ENCODE measurements around the gene ACSBG1. TPM values are rescaled to one million over a fixed set of nuclear protein-coding genes. Genes with fewer than 3 reads are reported as not detected.
A peak's percentile ranks its signal among the peaks of the same experiment; 100 is the strongest.

The ACSBG1 gene
- total RNA-seq, 2 experiments from 2014 or later, result 0.30 to 0.41 TPM

DNA sequence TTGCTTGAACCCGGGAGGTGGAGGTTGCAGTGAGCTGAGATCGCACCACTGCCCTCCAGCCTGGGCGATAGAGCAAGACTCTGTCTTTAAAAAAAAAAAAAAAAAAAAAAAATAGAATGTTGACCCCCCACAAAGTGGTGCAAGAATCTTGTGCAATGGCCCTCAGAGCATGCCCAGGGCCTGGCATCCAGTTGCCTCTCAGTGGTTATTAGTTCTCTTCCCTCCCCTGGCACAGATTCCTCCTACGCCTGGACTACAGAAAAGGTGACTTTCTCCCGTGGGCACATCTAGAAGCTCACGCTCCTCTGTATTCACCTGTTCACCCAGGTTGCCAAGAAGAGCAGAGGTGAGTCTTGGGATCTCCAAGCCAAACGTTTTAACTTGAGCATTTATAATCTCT lies 36.7 kb downstream of the ACSBG1 start:
- TF ChIP-seq, protein P1, sequence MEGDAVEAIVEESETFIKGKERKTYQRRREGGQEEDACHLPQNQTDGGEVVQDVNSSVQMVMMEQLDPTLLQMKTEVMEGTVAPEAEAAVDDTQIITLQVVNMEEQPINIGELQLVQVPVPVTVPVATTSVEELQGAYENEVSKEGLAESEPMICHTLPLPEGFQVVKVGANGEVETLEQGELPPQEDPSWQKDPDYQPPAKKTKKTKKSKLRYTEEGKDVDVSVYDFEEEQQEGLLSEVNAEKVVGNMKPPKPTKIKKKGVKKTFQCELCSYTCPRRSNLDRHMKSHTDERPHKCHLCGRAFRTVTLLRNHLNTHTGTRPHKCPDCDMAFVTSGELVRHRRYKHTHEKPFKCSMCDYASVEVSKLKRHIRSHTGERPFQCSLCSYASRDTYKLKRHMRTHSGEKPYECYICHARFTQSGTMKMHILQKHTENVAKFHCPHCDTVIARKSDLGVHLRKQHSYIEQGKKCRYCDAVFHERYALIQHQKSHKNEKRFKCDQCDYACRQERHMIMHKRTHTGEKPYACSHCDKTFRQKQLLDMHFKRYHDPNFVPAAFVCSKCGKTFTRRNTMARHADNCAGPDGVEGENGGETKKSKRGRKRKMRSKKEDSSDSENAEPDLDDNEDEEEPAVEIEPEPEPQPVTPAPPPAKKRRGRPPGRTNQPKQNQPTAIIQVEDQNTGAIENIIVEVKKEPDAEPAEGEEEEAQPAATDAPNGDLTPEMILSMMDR (conservative IDR thresholded peaks at IDR 0.05; ENCODE audit: low read length), result no peak
- Histone ChIP-seq H2AFZ (ENCODE audit: low read length) (no peak overlapping the region), H3K27ac (ENCODE audit: low read depth, low read length, poor library complexity, severe bottlenecking) (no peak overlapping the region), H3K9me2 (ENCODE audit: insufficient read depth, low read length) (no peaks in the 10 kb centered on the region), H3K9me3 (ENCODE audit: low read length) (no peaks in the 10 kb centered on the region), H3K4me2 (ENCODE audit: low read length) (no peak overlapping the region), H3K36me3 (ENCODE audit: insufficient read depth, low read length) (no peaks in the 10 kb centered on the region), H4K20me1 (ENCODE audit: insufficient read depth, low read length) (no peaks in the 10 kb centered on the region), H3K4me1 (ENCODE audit: insufficient read depth, low read length, poor library complexity, severe bottlenecking) (no peaks in the 10 kb centered on the region), H3K79me2 (ENCODE audit: insufficient read depth, low read depth, low read length) (no peaks in the 10 kb centered on the region), H3K4me3 (ENCODE audit: low read depth, low read length, poor library complexity, severe bottlenecking) (no peak overlapping the region)
- DNase-seq (ENCODE audit: low spot score), result no peak
- CTCF ChIA-PET (ENCODE audit: unreplicated experiment), result no interaction called here
- POLR2A ChIA-PET, result no interaction called here
- intact Hi-C loops (cut with micrococcal nuclease; ENCODE audit: unreplicated experiment), result loop anchor here (10.0 kb wide), 1 partner anchor 193 kb away; no protein-coding TSS in a partner anchor
- no TSS peak for BruUV-seq (replicated peaks)

DNA sequence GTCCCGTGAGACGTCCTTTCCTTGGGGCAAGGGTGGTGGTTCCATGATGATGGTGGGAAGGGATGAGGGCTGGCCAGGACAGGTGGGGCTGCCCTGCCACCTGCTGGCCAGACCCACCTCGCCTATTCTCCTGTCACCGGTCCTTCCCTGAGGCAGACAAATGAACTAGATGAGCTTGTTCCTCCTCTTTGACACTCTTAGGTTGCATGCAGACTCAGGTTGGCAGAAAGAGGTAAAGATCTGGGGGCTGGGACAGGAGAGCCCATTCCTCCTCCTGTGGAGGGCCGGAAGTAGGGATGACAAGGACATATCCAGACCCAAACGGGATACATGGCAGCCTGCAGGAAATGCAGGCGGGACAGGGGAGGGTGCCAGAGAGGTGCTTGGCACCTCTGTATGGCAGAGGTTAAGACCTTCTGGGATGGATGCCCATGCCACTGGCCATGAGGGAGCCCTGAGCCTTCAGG lies 38.6 kb downstream of the ACSBG1 start:
- CTCF ChIA-PET (ENCODE audit: unreplicated experiment), result interaction anchor here (0.6 to 2.3 kb wide), 11 partner anchors 9 to 78 kb away, joined by 3 to 14 read pairs (median 4); partner anchors contain the start of gene CIB2
- no peak overlapping the region for H3K4me2 ChIP-seq (ENCODE audit: low read length)
- POLR2A ChIA-PET, result interaction anchor here (0.6 to 1.0 kb wide), 3 partner anchors 58 to 87 kb away, joined by 3 read pairs; no protein-coding TSS in a partner anchor

DNA sequence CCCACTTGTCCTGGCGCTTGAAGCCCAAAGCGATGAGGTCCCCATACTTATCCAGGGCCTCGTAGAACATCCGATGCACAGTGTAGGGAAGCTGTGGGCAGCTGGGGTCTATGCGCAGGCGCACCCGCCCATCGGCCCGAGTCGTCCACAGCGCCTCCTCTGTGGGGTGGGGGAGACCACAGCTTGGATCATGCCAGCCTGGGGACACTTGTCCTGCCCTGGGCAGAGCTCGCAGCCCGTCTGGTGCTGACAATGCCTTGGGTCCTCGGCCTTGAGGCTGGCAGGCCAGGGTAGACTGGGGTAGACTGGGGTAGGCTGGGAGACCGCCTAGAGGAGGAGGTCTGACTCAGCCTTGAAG lies 39.8 kb downstream of the ACSBG1 start:
- no peak overlapping the region for H2AFZ ChIP-seq (ENCODE audit: low read length)
- intact Hi-C loops (cut with micrococcal nuclease; ENCODE audit: unreplicated experiment), result loop anchor here (10.0 kb wide), 1 partner anchor 190 kb away; no protein-coding TSS in a partner anchor
- no peak overlapping the region for H3K27ac ChIP-seq (ENCODE audit: low read depth, low read length, poor library complexity, severe bottlenecking)
- H3K79me2 ChIP-seq (ENCODE audit: insufficient read depth, low read depth, low read length), result no peaks in the 10 kb centered on the region
- H3K4me2 ChIP-seq (ENCODE audit: low read length), result no peak overlapping the region
- H3K36me3 ChIP-seq (ENCODE audit: insufficient read depth, low read length), result no peaks in the 10 kb centered on the region
- H3K9me2 ChIP-seq (ENCODE audit: insufficient read depth, low read length), result no peaks in the 10 kb centered on the region
- no peaks in the 10 kb centered on the region for H3K9me3 ChIP-seq (ENCODE audit: low read length)
- H3K4me3 ChIP-seq (ENCODE audit: low read depth, low read length, poor library complexity, severe bottlenecking), result no peak overlapping the region
- DNase-seq (ENCODE audit: low spot score), result no peak
- H3K4me1 ChIP-seq (ENCODE audit: insufficient read depth, low read length, poor library complexity, severe bottlenecking), result no peaks in the 10 kb centered on the region
- no TSS peak for BruUV-seq (replicated peaks)
- POLR2A ChIA-PET, result interaction anchor here (0.8 kb wide), 1 partner anchor 25 kb away, joined by 3 read pairs; no protein-coding TSS in a partner anchor
- TF ChIP-seq EZH2phosphoT487 (IDR thresholded peaks at IDR 0.05; ENCODE audit: borderline replicate concordance, low read depth, low read length), result no peak
- TF ChIP-seq, protein P1 (conservative IDR thresholded peaks at IDR 0.05; ENCODE audit: low read length), result no peak
- H4K20me1 ChIP-seq (ENCODE audit: insufficient read depth, low read length), result no peaks in the 10 kb centered on the region
- CTCF ChIA-PET (ENCODE audit: unreplicated experiment), result interaction anchor here (1.0 to 2.3 kb wide), 4 partner anchors 14 to 77 kb away, joined by 3 to 14 read pairs (median 4); partner anchors contain the start of gene CIB2

More for the DNA sequence above, 38.6 kb downstream of the ACSBG1 start:
- H3K4me1 ChIP-seq (ENCODE audit: insufficient read depth, low read length, poor library complexity, severe bottlenecking), result no peaks in the 10 kb centered on the region
- H3K9me3 ChIP-seq (ENCODE audit: low read length), result no peaks in the 10 kb centered on the region
- H3K27ac ChIP-seq (ENCODE audit: low read depth, low read length, poor library complexity, severe bottlenecking), result no peak overlapping the region
- no peaks in the 10 kb centered on the region for H3K36me3 ChIP-seq (ENCODE audit: insufficient read depth, low read length)
- TF ChIP-seq, protein P1 (conservative IDR thresholded peaks at IDR 0.05; ENCODE audit: low read length), result peak; percentile 95
- TF ChIP-seq EZH2phosphoT487 (IDR thresholded peaks at IDR 0.05; ENCODE audit: borderline replicate concordance, low read depth, low read length), result no peak
- no TSS peak for BruUV-seq (replicated peaks)
- H3K79me2 ChIP-seq (ENCODE audit: insufficient read depth, low read depth, low read length), result no peaks in the 10 kb centered on the region
- intact Hi-C loops (cut with micrococcal nuclease; ENCODE audit: unreplicated experiment), result loop anchor here (1.0 to 10.0 kb wide), 6 partner anchors 18 to 235 kb away; partner anchors contain the start of gene CIB2
- no peaks in the 10 kb centered on the region for H3K9me2 ChIP-seq (ENCODE audit: insufficient read depth, low read length)
- H3K4me3 ChIP-seq (ENCODE audit: low read depth, low read length, poor library complexity, severe bottlenecking), result no peak overlapping the region
- H2AFZ ChIP-seq (ENCODE audit: low read length), result no peak overlapping the region
- no peaks in the 10 kb centered on the region for H4K20me1 ChIP-seq (ENCODE audit: insufficient read depth, low read length)
- peak; percentile 65 for DNase-seq (ENCODE audit: low spot score)

Measured in OCI-LY7 (cell line).